GM10847 (cell line): ENCODE data around the gene TSPAN2.

ENCODE experiments used
- POLR2A ChIP-seq: IDR thresholded peaks from 2 replicates; pipeline ENCODE4 v1.6.1; 2011; ENCODE audit not compliant: insufficient read length; ENCODE audit errors: extremely low read depth

Gene TSPAN2

DNA sequence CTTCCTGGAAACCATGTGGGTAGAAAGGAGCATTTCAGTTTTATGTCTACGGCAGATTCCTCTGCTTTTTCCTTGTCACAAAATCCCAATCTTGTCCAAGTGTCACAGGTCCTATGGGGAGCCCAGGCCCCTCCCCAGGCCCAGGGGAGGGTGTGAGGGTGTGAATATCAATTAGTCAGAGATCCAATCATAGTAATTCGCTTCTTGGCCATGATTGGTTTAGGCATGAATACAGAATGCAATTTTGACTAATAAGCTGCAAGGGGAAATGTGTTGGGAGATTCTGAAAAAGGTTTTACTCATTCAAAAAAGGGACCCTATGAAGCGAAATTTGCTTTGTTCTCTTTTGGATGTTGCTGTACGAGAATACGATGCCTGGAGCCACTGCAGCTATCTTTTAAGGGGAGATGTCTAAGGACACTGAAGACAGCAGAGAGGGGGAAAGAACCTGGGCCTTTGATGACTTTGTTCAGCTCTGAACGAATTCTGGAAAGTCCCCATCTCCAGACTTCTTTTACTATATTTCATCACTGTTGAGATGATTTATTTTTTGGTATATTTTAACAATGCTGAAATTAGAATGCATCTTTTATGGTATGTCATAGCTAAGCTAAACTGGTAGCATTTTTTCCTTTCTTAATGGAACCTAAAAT, 18.2 kb downstream of the TSPAN2 start:
- TF ChIP-seq POLR2A, result no peak

DNA sequence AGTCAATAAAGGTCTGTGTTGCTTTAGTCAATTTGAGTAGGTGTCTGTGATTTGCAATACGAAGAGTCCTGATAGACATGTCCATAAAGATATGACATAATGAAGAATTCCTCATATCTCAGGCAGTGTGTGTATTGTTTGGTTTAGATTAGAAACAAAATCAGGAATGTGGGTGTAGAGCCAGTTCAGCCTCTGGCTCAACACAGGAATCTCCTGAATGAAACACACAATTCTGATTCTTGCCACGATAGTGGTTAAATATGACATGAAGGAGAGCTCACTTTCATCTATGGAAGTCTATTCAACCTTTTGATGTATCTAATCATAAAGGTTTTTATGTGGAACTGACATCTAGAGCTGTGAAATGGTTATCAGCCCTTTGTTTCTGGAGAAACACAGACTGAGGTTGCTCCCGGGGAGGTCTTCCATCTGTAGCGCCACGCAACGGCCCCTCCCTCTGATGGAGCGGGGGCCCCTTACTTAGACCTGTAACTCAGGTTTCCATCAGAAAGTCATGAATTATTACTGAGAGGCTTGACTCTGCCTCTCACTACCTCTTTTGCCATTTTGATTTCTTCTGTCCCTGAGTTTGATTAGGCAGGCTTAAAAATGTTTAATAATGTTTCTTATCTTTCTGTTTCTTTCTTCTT, 19.5 kb downstream of the TSPAN2 start:
- no peak for TF ChIP-seq POLR2A

- TF ChIP-seq POLR2A, result no peak
Measured at GRCh38 chr1:115068826-115069585, 20.3 kb downstream of the TSPAN2 start.

GRCh38 chr1:115067161-115067859, 22.0 kb downstream of the TSPAN2 start:
- no peak for TF ChIP-seq POLR2A

DNA sequence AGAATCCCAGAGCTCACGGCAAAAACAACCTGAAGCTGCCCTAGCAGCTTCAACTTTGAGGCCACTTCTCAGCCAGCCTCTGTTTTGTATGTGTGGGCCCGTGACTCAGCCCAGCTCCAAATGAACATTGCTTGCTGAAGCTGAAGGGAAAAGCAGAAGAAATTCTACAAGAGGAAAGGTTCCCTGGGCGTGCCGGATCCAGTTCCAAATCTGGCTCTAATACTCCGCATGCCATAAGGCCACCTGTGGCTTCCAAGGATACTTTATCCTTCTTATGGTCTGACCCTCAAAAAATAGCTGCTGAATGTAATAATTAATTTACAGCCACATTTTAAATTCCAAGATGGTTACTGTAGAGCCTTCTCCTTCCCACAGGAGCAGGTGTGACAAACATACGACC, 24.3 kb downstream of the TSPAN2 start:
- no peak for TF ChIP-seq POLR2A

GRCh38 chr1:115064461-115064860, 24.8 kb downstream of the TSPAN2 start:
- TF ChIP-seq POLR2A, result no peak

DNA sequence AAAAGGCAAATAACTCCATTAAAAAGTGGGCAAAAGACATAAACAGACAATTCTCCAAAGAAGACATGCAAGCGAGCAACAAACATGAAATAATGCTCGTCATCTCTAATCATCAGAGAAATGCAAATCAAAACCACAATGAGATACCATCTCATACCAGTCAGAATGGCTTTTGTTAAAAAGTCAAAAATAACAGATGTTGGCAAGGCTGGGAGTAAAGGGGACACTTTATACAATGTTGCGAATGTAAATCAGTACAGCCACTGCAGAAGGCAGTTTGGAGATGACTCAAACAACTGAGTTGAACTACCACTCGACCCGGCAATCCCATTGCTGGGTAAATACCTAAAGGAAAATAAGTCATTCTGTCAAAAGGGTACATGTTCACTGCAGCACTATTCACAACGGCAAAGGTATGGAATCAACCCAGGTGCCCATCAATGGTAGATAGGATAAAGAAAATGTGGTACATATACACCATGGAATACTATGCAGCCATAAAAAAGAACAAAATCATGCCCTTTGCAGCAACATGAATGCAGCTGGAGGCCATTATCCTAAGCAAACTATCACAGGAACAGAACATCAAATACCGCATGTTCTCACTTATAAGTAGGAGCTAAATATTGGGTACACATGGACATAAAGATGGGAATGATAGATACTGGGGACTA, 25.9 kb downstream of the TSPAN2 start:
- no peak for TF ChIP-seq POLR2A

- TF ChIP-seq POLR2A, result no peak
Measured at GRCh38 chr1:115062542-115063004, 26.7 kb downstream of the TSPAN2 start.

DNA sequence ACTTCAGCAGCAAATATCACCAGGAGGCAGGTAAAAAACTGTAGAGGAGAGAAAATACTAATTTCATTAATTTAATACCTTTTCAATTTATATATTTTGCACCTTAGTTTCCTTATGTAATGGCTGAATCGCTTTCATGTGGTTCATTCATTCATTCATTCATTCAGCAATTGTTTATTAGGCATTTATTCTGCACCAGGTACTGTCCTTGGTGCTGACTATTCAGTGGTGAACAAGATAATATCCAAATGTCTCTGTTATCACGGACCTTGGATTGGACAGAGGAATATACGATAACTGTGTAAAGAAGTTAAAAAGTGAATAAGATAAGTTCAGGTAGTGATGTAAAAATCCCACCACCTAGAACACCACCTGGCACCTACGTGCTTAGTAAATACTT, 28.8 kb downstream of the TSPAN2 start:
- TF ChIP-seq POLR2A, result no peak

DNA sequence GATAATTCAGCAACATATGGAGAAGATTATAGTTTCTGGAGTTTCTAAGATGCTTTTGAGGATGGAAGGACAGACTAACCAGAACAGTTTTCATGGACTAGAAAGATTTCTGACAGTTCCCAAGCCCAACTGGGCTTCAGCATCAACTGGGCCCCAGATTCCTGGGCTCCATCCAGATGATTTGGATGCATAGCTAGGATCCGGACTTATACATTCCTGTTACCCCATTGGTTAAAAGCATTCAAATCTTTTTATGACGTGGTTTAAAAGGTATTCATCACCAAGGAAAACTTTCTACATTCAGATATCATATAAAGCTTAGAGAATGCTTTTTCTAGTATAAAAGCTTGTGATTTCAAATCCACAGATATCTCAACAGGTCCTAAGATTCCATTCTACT, 30.0 kb downstream of the TSPAN2 start:
- no peak for TF ChIP-seq POLR2A

DNA sequence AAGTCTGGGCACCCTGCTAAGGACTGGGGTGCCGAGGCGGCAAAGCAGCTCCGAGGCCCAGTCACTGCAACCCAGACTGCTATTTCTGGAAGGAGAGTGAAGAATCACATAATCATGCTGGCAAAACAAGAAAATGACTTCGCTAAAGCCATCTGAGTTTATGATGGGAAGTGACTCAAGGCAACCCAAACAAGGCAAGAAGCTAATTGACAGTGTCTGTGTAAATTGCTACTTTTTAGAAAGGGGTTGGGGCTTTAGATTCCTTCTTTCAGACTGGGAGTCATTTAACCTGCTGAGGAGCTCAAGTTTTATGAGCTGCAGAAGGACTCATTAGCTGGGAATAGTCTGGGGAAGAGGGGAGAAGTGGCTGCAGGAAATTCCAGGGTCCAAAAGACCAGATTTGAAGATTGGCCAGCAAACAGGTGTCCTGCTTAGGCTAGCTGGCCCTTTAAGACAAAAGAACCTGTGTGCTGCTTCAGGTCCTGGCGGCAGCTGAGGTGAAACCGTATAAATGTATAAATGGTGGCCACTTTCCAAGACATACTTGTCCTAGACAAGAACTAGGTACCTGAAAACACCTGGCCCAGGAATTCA, 31.5 kb downstream of the TSPAN2 start:
- TF ChIP-seq POLR2A, result no peak

DNA sequence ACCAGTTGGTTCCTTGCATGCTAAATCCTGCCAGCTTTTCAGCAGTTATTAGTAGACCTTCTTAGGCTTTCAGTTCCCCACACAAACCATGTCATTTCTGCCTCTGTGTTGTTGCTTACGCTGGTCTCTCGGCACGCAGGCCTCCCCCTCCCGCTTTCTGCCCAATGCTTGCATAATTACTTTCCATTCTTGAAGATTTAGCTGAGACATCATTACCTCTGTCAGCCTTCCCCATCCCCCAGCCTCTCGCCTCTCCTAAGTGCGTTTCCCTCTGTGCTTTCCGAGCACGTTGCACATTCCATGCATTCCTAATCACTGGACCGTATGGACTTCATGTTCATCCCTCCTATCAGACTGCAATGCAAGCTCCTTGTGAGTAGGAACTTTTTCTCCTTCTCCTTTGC, 32.9 kb downstream of the TSPAN2 start:
- TF ChIP-seq POLR2A, result no peak

- no peak for TF ChIP-seq POLR2A
Measured at GRCh38 chr1:115052454-115053083, 36.7 kb downstream of the TSPAN2 start.

GRCh38 chr1:115051850-115052249, 37.5 kb downstream of the TSPAN2 start:
- TF ChIP-seq POLR2A, result no peak

DNA sequence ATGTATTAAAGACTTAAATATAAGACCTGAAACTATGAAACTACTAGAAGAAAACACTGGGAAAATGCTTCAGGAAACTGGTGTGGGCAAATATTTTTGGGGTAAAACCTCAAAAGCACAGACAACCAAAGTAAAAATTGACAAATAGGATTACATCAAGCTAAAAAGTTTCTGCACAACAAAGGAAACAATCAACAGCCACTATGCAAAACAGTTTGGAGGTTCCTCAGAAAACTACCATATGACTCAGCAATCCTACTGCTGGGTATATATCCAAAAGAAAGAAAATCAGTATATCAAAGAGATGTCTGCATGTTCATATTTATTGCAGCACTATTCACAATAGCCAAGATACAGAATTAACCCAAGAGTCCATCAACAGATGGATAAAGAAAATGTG, 42.6 kb downstream of the TSPAN2 start:
- TF ChIP-seq POLR2A, result no peak

DNA sequence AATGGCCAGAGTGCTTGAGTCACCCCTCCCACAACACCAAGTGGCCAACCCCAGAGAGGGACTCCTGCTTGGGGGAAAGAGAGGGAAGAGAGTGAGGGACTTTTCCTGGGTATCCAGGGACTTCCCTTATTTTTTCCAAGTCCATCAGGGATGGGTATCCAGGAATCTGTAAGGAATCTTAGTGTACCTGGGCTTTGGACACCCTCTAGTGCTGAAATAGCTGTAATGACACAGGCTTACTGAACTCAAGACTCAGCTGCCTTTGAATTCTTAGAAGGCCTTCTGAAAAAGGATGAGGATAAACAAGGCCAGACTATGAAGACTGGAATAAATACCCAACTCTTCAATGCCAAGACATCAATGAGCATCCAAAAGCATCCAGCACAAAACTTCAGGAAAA, 47.6 kb downstream of the TSPAN2 start:
- TF ChIP-seq POLR2A, result no peak
